ENCODE data around the gene SSBP4. TPM values are rescaled to one million over a fixed set of nuclear protein-coding genes. Genes with fewer than 3 reads are reported as not detected.
A peak's percentile ranks its signal among the peaks of the same experiment; 100 is the strongest.

The SSBP4 gene
- total and polyA plus RNA-seq, 3 donors from 2014 or later: 80.5 to 118 (median 90.3) TPM

DNA sequence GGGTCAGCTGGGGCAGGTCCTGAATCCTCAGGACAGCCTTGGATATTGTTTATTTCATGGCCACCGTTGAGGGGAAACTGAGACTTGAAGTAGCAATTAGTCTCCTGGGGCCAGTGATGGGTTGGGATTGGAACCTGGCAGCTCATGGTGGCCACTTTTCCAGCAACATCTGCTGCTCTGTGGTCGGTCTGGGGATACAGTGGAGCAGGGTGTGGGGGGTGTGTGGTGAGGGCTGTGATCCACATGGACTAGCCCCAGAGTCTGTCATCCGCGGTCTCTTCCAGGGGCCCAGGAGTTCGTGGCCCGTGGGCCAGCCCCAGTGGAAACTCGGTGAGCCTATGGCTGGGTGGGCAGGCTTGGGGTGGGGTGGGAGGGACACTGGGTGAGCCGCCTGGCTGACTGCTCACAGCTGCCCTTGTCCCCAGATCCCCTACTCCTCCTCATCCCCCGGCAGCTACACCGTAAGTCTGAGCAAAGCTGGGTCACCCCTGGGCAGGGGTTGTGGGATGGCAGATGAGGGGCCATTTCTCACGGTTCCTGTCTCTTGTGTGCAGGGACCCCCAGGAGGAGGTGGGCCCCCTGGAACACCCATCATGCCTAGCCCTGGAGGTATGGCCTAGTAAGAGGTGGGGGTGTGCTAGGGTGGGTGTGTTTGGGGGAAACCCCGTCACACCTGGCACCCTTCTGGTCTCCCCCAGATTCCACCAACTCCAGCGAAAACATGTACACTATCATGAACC, 13.2 kb downstream of the SSBP4 start:
- H3K4me1 ChIP-seq: peaks cover 44% of the 10 kb centered on the region
- intact Hi-C loops (cut with DNase I; ENCODE audit: low total_unique reads): no loop called here
- WGBS, 2 donors: 25 to 64% methylated on average over 4 to 13 of the region's 13 CpGs
- H3K27me3 ChIP-seq: no peaks in the 10 kb centered on the region
- H3K27ac ChIP-seq: peak overlapping the region; percentile 68 to 82
- TF ChIP-seq CTCF (IDR thresholded peaks at IDR 0.05) (no peak), POLR2A (IDR thresholded peaks at IDR 0.05) (no peak)
- DNase-seq: no peak
- H3K4me3 ChIP-seq: no peak overlapping the region
- H3K36me3 ChIP-seq (ENCODE audit: low read depth, missing control alignments): no peaks in the 10 kb centered on the region
- H3K9me3 ChIP-seq: no peaks in the 10 kb centered on the region

DNA sequence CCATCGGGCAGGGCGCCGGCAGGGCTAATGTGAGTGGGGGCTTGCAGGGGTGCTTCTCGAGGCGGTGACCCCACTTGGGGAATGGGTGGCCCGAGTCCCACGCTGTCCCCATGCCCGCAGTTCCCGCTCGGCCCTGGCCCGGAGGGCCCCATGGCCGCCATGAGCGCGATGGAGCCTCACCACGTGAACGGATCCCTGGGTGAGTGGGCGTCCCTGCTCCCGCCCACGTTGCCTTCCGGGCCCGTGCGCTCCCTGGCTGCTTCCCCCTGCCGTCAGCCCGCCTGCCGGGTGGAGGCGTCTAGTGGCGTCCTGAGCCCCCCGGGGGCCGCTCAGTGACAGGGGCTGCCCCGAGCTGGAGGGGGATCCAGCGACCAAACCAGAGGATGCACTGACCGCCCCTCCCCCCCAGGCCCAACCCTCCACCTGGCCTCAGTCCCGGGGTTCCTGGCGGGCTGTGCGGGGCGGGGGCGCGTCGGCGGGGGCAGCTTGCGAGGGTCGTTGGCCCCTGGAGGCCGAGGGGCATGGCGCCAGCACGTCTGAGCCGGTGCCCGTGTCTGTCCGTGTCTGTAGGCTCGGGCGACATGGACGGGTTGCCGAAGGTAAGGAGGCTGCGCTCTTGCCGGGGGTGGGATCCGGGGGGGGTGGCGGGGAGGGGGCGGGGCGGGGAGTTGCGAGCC, 14.0 kb downstream of the SSBP4 start:
- DNase-seq: no peak
- H3K36me3 ChIP-seq (ENCODE audit: low read depth, missing control alignments): no peaks in the 10 kb centered on the region
- H3K4me1 ChIP-seq: peaks cover 37% of the 10 kb centered on the region
- H3K27ac ChIP-seq: peak overlapping the region; percentile 68 to 82
- H3K9me3 ChIP-seq: no peaks in the 10 kb centered on the region
- no peaks in the 10 kb centered on the region for H3K27me3 ChIP-seq
- peak overlapping the region; percentile 39 to 47 for H3K4me3 ChIP-seq
- TF ChIP-seq POLR2A (IDR thresholded peaks at IDR 0.05): no peak
- no peak for TF ChIP-seq CTCF (IDR thresholded peaks at IDR 0.05)
- WGBS, 2 donors: 0 to 16% methylated on average over 3 to 33 of the region's 59 CpGs
- intact Hi-C loops (cut with DNase I; ENCODE audit: low total_unique reads): no loop called here

GRCh38 chr19:18433735-18434398, 14.7 kb downstream of the SSBP4 start:
- Histone ChIP-seq H3K27me3 (no peaks in the 10 kb centered on the region), H3K4me1 (peaks cover 39% of the 10 kb centered on the region), H3K4me3 (peak overlapping the region; percentile 39 to 47), H3K9me3 (no peaks in the 10 kb centered on the region), H3K36me3 (ENCODE audit: low read depth, missing control alignments) (no peaks in the 10 kb centered on the region), H3K27ac (peak overlapping the region; percentile 47 to 82)
- TF ChIP-seq CTCF (IDR thresholded peaks at IDR 0.05) (no peak), POLR2A (IDR thresholded peaks at IDR 0.05) (no peak)
- DNase-seq: no peak
- 16 to 44% methylated on average over 3 to 33 of the region's 60 CpGs for WGBS, 2 donors
- intact Hi-C loops (cut with DNase I; ENCODE audit: low total_unique reads): no loop called here

- 62 to 77% methylated on average over 18 to 21 of the region's 21 CpGs for WGBS, 2 donors
- no peaks in the 10 kb centered on the region for H3K27me3 ChIP-seq
- no peaks in the 10 kb centered on the region for H3K9me3 ChIP-seq
- no peak for TF ChIP-seq CTCF (IDR thresholded peaks at IDR 0.05)
- TF ChIP-seq POLR2A (IDR thresholded peaks at IDR 0.05): no peak
- no peak for DNase-seq
- intact Hi-C loops (cut with DNase I; ENCODE audit: low total_unique reads): no loop called here
- H3K4me1 ChIP-seq: peaks cover 39% of the 10 kb centered on the region
- peak overlapping the region; percentile 47 to 82 for H3K27ac ChIP-seq
- no peak overlapping the region for H3K4me3 ChIP-seq
- no peaks in the 10 kb centered on the region for H3K36me3 ChIP-seq (ENCODE audit: low read depth, missing control alignments)
Observed at GRCh38 chr19:18434411-18435175, 15.4 kb downstream of the SSBP4 start.

All from testis (tissue), 3 donors.